ENCODE data around the gene ACAA1. TPM values are rescaled to one million over a fixed set of nuclear protein-coding genes. Genes with fewer than 3 reads are reported as not detected.

ACAA1 gene
- total and polyA plus RNA-seq, 2 of the 13 experiments (the other 11 are each of a cell fraction or from before 2014, with no cell fraction given), result 60.8 to 188 TPM

DNA sequence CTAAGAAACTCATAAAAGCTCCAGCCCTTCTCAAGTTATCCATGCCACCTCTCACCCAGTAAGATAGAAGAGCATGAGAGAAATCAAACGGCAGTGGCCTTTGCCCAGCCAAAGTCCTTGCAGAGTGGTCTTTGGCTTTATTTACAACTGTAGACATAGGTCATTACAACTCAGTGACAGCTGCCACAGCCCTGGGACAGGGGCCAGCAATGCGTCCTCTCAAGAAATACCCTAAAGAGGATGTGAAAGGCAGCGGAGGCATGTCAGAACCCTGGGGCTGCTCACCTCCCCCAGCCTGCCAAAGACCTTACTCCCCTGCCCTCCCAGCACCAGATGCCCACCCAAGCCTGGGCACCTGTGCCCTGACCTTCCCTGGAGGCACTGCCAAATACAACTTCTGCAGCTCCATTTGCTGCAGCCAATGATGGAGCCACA lies 6.3 kb downstream of the ACAA1 start (continued):
- TF ChIP-seq, protein P1, sequence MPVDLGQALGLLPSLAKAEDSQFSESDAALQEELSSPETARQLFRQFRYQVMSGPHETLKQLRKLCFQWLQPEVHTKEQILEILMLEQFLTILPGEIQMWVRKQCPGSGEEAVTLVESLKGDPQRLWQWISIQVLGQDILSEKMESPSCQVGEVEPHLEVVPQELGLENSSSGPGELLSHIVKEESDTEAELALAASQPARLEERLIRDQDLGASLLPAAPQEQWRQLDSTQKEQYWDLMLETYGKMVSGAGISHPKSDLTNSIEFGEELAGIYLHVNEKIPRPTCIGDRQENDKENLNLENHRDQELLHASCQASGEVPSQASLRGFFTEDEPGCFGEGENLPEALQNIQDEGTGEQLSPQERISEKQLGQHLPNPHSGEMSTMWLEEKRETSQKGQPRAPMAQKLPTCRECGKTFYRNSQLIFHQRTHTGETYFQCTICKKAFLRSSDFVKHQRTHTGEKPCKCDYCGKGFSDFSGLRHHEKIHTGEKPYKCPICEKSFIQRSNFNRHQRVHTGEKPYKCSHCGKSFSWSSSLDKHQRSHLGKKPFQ (CRISPR knock-in tag; IDR thresholded peaks at IDR 0.05; ENCODE audit: insufficient replicate concordance), result no peak
- TF ChIP-seq, protein P2, sequence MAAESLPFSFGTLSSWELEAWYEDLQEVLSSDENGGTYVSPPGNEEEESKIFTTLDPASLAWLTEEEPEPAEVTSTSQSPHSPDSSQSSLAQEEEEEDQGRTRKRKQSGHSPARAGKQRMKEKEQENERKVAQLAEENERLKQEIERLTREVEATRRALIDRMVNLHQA (CRISPR knock-in tag; IDR thresholded peaks at IDR 0.05), result no peak
- no peak for TF ChIP-seq PLRG1 (conservative IDR thresholded peaks at IDR 0.05)
- TF ChIP-seq GPN1 (CRISPR knock-in tag; IDR thresholded peaks at IDR 0.05; ENCODE audit: borderline replicate concordance), result no peak
- TF ChIP-seq ZKSCAN1 (IDR thresholded peaks at IDR 0.05; ENCODE audit: low read length), result no peak
- no peak for TF ChIP-seq TBL1XR1 (IDR thresholded peaks at IDR 0.05; ENCODE audit: borderline replicate concordance, low read length, partially characterized antibody)
- TF ChIP-seq, protein P3, sequence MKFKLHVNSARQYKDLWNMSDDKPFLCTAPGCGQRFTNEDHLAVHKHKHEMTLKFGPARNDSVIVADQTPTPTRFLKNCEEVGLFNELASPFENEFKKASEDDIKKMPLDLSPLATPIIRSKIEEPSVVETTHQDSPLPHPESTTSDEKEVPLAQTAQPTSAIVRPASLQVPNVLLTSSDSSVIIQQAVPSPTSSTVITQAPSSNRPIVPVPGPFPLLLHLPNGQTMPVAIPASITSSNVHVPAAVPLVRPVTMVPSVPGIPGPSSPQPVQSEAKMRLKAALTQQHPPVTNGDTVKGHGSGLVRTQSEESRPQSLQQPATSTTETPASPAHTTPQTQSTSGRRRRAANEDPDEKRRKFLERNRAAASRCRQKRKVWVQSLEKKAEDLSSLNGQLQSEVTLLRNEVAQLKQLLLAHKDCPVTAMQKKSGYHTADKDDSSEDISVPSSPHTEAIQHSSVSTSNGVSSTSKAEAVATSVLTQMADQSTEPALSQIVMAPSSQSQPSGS (CRISPR knock-in tag; IDR thresholded peaks at IDR 0.05), result peak; percentile 37; the same call in 1 of the 2 replicates
- no peak for TF ChIP-seq FIP1L1 (IDR thresholded peaks at IDR 0.05; ENCODE audit: borderline replicate concordance, insufficient read depth, low read depth, low read length)
- TF ChIP-seq ZBTB38 (CRISPR knock-in tag; IDR thresholded peaks at IDR 0.05), result peak; percentile 93
- no peak for TF ChIP-seq ZNF589 (CRISPR knock-in tag; conservative IDR thresholded peaks at IDR 0.05)
- TF ChIP-seq NFKB2 (CRISPR knock-in tag; IDR thresholded peaks at IDR 0.05; ENCODE audit: borderline replicate concordance), result no peak; the same call in 1 of the 2 replicates
- TF ChIP-seq ZNF530 (CRISPR knock-in tag; IDR thresholded peaks at IDR 0.05; ENCODE audit: low read depth), result no peak
- TF ChIP-seq ZNF672 (CRISPR knock-in tag; IDR thresholded peaks at IDR 0.05), result no peak
- no peak for TF ChIP-seq GFI1 (CRISPR knock-in tag; IDR thresholded peaks at IDR 0.05; ENCODE audit: borderline replicate concordance)
- TF ChIP-seq, protein P4, sequence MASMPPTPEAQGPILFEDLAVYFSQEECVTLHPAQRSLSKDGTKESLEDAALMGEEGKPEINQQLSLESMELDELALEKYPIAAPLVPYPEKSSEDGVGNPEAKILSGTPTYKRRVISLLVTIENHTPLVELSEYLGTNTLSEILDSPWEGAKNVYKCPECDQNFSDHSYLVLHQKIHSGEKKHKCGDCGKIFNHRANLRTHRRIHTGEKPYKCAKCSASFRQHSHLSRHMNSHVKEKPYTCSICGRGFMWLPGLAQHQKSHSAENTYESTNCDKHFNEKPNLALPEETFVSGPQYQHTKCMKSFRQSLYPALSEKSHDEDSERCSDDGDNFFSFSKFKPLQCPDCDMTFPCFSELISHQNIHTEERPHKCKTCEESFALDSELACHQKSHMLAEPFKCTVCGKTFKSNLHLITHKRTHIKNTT (CRISPR knock-in tag; IDR thresholded peaks at IDR 0.05), result no peak
- no peak for TF ChIP-seq FOXM1 (CRISPR knock-in tag; IDR thresholded peaks at IDR 0.05)
- TF ChIP-seq ZNF775 (CRISPR knock-in tag; IDR thresholded peaks at IDR 0.05; ENCODE audit: borderline replicate concordance), result 0 out of 2 replicates have a peak, but pooled peaks have one; percentile 48
- TF ChIP-seq, protein P5, sequence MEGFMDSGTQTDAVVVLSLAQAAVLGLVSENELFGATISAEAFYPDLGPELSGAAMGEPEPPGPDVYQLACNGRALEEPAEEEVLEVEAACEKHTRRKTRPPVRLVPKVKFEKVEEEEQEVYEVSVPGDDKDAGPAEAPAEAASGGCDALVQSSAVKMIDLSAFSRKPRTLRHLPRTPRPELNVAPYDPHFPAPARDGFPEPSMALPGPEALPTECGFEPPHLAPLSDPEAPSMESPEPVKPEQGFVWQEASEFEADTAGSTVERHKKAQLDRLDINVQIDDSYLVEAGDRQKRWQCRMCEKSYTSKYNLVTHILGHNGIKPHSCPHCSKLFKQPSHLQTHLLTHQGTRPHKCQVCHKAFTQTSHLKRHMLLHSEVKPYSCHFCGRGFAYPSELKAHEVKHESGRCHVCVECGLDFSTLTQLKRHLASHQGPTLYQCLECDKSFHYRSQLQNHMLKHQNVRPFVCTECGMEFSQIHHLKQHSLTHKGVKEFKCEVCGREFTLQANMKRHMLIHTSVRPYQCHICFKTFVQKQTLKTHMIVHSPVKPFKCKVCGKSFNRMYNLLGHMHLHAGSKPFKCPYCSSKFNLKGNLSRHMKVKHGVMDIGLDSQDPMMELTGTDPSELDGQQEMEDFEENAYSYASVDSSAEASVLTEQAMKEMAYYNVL (CRISPR knock-in tag; IDR thresholded peaks at IDR 0.05; ENCODE audit: borderline replicate concordance), result no peak; the same call in 1 of the 2 replicates
- TF ChIP-seq, protein P6, sequence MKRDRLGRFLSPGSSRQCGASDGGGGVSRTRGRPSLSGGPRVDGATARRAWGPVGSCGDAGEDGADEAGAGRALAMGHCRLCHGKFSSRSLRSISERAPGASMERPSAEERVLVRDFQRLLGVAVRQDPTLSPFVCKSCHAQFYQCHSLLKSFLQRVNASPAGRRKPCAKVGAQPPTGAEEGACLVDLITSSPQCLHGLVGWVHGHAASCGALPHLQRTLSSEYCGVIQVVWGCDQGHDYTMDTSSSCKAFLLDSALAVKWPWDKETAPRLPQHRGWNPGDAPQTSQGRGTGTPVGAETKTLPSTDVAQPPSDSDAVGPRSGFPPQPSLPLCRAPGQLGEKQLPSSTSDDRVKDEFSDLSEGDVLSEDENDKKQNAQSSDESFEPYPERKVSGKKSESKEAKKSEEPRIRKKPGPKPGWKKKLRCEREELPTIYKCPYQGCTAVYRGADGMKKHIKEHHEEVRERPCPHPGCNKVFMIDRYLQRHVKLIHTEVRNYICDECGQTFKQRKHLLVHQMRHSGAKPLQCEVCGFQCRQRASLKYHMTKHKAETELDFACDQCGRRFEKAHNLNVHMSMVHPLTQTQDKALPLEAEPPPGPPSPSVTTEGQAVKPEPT (CRISPR knock-in tag; IDR thresholded peaks at IDR 0.05; ENCODE audit: low read depth), result 0 out of 2 replicates have a peak, but pooled peaks have one; percentile 38
- TF ChIP-seq POLR2AphosphoS5 (IDR thresholded peaks at IDR 0.05; ENCODE audit: low read depth, low read length), result peak; percentile 17; the same call in 1 of the 2 replicates
- TF ChIP-seq NCOA1 (CRISPR knock-in tag; IDR thresholded peaks at IDR 0.05), result no peak
- TF ChIP-seq ZNF160 (CRISPR knock-in tag; IDR thresholded peaks at IDR 0.05), result no peak
